ENCODE measurements around the gene ATF1.
"Not testable (repeated sequence)": the region's sequence is repeated elsewhere in the genome, so short reads cannot be mapped to it uniquely, and the experiment has no call there.

Gene ATF1

DNA sequence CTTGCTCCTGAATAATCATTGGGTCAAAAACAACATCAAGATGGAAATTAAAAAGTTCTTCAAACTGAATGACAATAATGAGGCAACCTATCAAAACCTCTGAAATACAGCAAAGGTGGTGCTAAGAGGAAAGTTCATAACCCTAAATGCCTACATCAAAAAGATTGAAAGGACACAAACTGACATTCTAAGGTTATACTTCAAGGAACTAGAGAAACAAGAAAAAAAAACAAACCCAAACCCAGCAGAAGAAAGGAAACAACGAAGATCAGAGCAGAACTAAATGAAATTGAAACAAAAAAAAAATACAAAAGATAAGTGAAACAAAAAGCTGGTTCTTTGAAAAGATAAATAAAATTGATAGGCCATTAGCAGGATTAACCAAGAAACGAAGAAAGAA lies 105.0 kb downstream of the ATF1 start:
- not testable (repeated sequence) for DNase-seq
